ENCODE results near the gene DLG1.
"Not testable (repeated sequence)": the region's sequence is repeated elsewhere in the genome, so short reads cannot be mapped to it uniquely, and the experiment has no call there.

DLG1 gene

DNA sequence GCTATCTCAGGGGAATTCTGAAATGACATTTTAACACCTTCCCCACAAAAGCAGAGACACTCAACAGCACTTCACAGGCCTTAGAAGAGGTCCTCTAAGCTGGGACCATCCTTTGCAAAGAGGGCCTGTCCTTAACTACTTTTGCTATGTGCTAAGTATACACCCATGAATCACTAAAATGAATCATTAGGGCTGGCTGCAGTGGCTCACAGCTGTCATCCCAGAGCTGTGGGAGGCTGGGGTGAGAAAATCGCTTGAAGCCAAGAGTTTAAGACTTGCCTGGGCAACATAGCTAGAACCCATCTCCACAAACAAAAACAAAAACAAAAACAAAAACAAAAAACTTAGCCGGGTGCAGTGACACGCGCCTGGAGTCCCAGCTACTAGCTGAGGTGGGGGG, 214.9 kb downstream of the DLG1 start:
- Histone ChIP-seq H3K9me3 (ENCODE audit: control insufficient read depth, insufficient read depth, low read length) (no peaks in the 10 kb centered on the region), H3K27ac (ENCODE audit: low read length) (no peak overlapping the region), H3K27me3 (ENCODE audit: control insufficient read depth, insufficient read depth, low read length) (no peaks in the 10 kb centered on the region), H3K4me1 (ENCODE audit: control insufficient read depth, insufficient read depth, low read length) (no peaks in the 10 kb centered on the region), H3K4me3 (ENCODE audit: low read length) (no peak overlapping the region), H3K36me3 (ENCODE audit: control insufficient read depth, insufficient read depth, low read length) (no peaks in the 10 kb centered on the region; the same call in 1 of the 2 replicates)
- WGBS (ENCODE audit: insufficient coverage, insufficient read length), result no CpG with 5 or more reads among the region's 4 CpGs
- DNase-seq (ENCODE audit: low read depth, low spot score), result no peak

DNA sequence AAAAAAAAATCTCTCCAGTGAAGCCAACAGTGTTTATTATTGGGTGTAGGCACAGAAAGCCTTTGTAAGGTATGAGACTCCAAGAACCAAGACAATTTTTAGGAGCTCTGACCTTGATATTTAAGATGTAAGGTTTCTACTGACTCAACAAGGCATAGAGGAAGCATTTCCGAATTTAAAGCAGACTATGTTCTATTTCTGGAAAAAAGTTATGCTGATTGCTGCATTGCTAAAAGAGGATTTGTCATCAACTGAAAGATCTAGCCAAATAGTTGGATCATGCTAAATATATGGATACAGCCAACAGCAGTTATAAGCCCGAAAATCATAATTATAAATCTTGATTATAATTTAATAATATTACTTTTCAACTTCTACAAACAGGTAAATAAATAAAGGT, 215.5 kb downstream of the DLG1 start:
- H3K4me3 ChIP-seq (ENCODE audit: low read length), result no peak overlapping the region
- no peaks in the 10 kb centered on the region; the same call in 1 of the 2 replicates for H3K36me3 ChIP-seq (ENCODE audit: control insufficient read depth, insufficient read depth, low read length)
- DNase-seq (ENCODE audit: low read depth, low spot score), result no peak
- WGBS (ENCODE audit: insufficient coverage, insufficient read length), result no CpG with 5 or more reads among the region's 2 CpGs
- no peaks in the 10 kb centered on the region for H3K9me3 ChIP-seq (ENCODE audit: control insufficient read depth, insufficient read depth, low read length)
- H3K27ac ChIP-seq (ENCODE audit: low read length), result no peak overlapping the region
- no peaks in the 10 kb centered on the region for H3K27me3 ChIP-seq (ENCODE audit: control insufficient read depth, insufficient read depth, low read length)
- H3K4me1 ChIP-seq (ENCODE audit: control insufficient read depth, insufficient read depth, low read length), result no peaks in the 10 kb centered on the region

DNA sequence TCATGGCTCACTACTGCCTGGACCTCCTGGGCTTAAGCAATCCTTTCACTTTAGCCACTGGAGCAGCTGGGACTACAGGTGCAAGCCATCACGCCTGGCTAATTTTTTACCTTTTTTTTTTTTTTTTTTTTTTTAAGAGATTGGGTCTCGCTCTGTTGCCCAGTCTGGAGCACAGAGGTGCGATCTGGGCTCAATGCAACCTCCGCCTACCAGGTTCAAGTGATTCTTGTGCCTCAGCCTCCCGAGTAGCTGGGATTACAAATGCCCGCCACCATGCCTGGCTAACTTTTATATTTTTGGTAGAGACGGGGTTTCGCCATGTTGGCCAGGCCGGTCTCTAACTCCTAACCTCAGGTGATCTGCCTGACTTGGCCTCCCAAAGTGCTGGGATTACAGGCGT, 218.1 kb downstream of the DLG1 start:
- no peaks in the 10 kb centered on the region for H3K4me1 ChIP-seq (ENCODE audit: control insufficient read depth, insufficient read depth, low read length)
- no peak for DNase-seq (ENCODE audit: low read depth, low spot score)
- WGBS (ENCODE audit: insufficient coverage, insufficient read length), result no CpG with 5 or more reads among the region's 10 CpGs
- H3K9me3 ChIP-seq (ENCODE audit: control insufficient read depth, insufficient read depth, low read length), result no peaks in the 10 kb centered on the region
- no peak overlapping the region for H3K27ac ChIP-seq (ENCODE audit: low read length)
- no peaks in the 10 kb centered on the region for H3K27me3 ChIP-seq (ENCODE audit: control insufficient read depth, insufficient read depth, low read length)
- H3K36me3 ChIP-seq (ENCODE audit: control insufficient read depth, insufficient read depth, low read length), result no peaks in the 10 kb centered on the region; the same call in 1 of the 2 replicates
- no peak overlapping the region for H3K4me3 ChIP-seq (ENCODE audit: low read length)

DNA sequence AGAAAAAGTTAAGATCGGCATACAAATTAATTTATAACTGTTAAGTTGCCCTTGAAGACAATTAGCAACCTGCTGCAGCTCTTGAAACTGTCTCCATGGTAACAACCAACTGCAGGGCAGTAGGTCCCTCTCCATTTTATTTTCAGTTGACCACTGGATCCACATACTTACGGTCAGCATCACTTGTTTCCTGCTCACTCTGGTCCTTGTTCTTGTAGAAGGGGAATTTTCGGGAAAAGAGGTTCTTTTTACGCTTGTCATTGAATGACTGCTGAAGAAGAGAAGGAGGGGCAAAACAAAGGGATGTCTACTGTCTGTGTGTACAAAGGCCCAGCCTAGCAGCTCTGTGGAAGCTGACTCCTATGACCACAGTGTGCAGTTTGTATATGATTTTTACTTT, 222.0 kb downstream of the DLG1 start:
- H3K27me3 ChIP-seq (ENCODE audit: control insufficient read depth, insufficient read depth, low read length), result no peaks in the 10 kb centered on the region
- WGBS (ENCODE audit: insufficient coverage, insufficient read length), result no CpG with 5 or more reads among the region's 4 CpGs
- H3K4me1 ChIP-seq (ENCODE audit: control insufficient read depth, insufficient read depth, low read length), result no peaks in the 10 kb centered on the region
- H3K4me3 ChIP-seq (ENCODE audit: low read length), result no peak overlapping the region
- no peak for DNase-seq (ENCODE audit: low read depth, low spot score)
- H3K36me3 ChIP-seq (ENCODE audit: control insufficient read depth, insufficient read depth, low read length), result no peaks in the 10 kb centered on the region
- no peaks in the 10 kb centered on the region for H3K9me3 ChIP-seq (ENCODE audit: control insufficient read depth, insufficient read depth, low read length)
- H3K27ac ChIP-seq (ENCODE audit: low read length), result no peak overlapping the region

DNA sequence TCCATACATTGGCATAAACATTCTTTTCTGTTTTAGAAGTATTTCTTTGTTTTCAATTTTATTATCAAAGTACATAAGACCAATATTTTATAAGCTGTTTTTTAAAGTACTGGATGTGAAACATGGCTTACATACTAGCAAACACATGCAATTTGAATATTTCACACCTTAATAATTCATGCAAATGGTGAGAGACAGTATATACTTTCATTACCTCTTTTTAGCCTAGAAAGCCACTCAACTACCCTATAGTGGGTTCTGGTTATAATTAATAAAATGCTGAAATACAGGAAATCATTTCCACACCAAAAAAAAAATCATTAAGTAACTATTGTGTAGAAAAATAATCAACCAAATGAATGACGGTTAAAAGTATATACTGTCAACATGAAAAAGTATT, 230.3 kb downstream of the DLG1 start:
- no peaks in the 10 kb centered on the region for H3K4me1 ChIP-seq (ENCODE audit: control insufficient read depth, insufficient read depth, low read length)
- no peaks in the 10 kb centered on the region for H3K36me3 ChIP-seq (ENCODE audit: control insufficient read depth, insufficient read depth, low read length)
- H3K4me3 ChIP-seq (ENCODE audit: low read length), result no peak overlapping the region
- H3K9me3 ChIP-seq (ENCODE audit: control insufficient read depth, insufficient read depth, low read length), result no peaks in the 10 kb centered on the region
- no peak overlapping the region for H3K27ac ChIP-seq (ENCODE audit: low read length)
- WGBS (ENCODE audit: insufficient coverage, insufficient read length), result no CpG with 5 or more reads among the region's 1 CpG
- DNase-seq (ENCODE audit: low read depth, low spot score), result no peak
- no peaks in the 10 kb centered on the region for H3K27me3 ChIP-seq (ENCODE audit: control insufficient read depth, insufficient read depth, low read length)

DNA sequence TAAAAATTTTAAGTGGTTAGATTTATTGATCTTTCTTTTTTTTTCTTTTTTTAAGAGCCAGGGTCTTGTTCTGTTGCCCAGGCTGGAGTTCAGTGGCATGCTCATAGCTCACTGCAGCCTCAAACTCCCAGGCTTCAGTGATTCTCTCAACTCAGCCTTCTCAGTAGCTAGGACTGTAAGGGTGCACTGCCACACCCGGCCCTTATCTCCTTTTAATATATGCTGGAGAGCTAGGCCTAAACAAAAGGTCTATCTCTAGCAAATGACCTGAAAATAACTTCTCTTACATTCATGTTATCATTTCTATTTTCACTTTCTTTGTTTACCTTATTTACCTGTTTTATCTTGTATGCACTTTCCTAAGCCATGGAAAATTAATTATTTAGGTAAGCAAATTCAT, 233.6 kb downstream of the DLG1 start:
- H3K9me3 ChIP-seq (ENCODE audit: control insufficient read depth, insufficient read depth, low read length), result no peaks in the 10 kb centered on the region
- DNase-seq (ENCODE audit: low read depth, low spot score), result no peak
- no peaks in the 10 kb centered on the region for H3K27me3 ChIP-seq (ENCODE audit: control insufficient read depth, insufficient read depth, low read length)
- no peak overlapping the region for H3K27ac ChIP-seq (ENCODE audit: low read length)
- WGBS (ENCODE audit: insufficient coverage, insufficient read length), result no CpG with 5 or more reads among the region's 1 CpG
- H3K4me3 ChIP-seq (ENCODE audit: low read length), result no peak overlapping the region
- no peaks in the 10 kb centered on the region for H3K36me3 ChIP-seq (ENCODE audit: control insufficient read depth, insufficient read depth, low read length)
- H3K4me1 ChIP-seq (ENCODE audit: control insufficient read depth, insufficient read depth, low read length), result no peaks in the 10 kb centered on the region

DNA sequence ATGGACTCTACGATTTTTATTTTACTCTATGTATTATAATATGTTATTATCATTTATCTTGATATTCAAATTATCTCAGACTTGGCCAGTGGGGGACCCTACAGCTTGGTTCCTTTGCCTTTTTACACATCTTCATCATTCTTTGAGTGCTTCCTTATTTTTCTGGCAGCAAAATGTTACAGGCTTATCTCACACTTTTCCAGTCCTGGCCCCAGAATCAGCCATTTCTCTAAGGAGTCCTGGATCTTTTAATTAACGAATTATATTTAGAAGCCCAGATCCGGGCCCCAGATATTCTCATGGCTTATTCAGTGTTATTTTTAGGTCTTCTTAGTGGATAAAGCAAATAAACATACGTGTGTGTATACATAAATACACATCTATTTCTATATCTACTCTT, 236.0 kb downstream of the DLG1 start:
- WGBS (ENCODE audit: insufficient coverage, insufficient read length), result no CpG with 5 or more reads among the region's 4 CpGs
- no peaks in the 10 kb centered on the region for H3K36me3 ChIP-seq (ENCODE audit: control insufficient read depth, insufficient read depth, low read length)

DNA sequence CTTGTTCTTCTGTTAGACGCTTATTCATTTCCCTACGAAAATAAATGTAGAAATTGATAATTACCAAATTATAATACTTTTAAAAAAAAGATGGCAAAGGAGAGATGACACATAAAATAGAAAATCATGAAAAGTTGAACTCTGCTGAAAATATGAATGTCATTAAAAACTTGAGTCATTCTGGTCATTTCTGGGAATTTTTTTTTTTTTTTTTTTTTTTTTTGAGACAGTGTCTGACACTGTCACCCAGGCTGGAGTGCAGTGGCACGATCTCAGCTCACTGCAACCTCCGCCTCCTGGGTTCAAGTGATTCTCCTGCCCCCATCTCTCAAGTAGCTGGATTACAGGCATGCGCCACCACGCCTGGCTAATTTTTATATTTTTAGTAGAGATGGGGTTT, 246.8 kb downstream of the DLG1 start:
- H3K27me3 ChIP-seq (ENCODE audit: control insufficient read depth, insufficient read depth, low read length); H3K4me1 ChIP-seq (ENCODE audit: control insufficient read depth, insufficient read depth, low read length); H3K4me3 ChIP-seq (ENCODE audit: low read length); H3K27ac ChIP-seq (ENCODE audit: low read length); H3K9me3 ChIP-seq (ENCODE audit: control insufficient read depth, insufficient read depth, low read length); H3K36me3 ChIP-seq (ENCODE audit: control insufficient read depth, insufficient read depth, low read length); DNase-seq (ENCODE audit: low read depth, low spot score): not testable (repeated sequence)
- WGBS (ENCODE audit: insufficient coverage, insufficient read length), result no CpG with 5 or more reads among the region's 6 CpGs

More for the DNA sequence above, 236.0 kb downstream of the DLG1 start:
- Histone ChIP-seq H3K4me3 (ENCODE audit: low read length) (no peak overlapping the region), H3K27me3 (ENCODE audit: control insufficient read depth, insufficient read depth, low read length) (no peaks in the 10 kb centered on the region), H3K27ac (ENCODE audit: low read length) (no peak overlapping the region), H3K9me3 (ENCODE audit: control insufficient read depth, insufficient read depth, low read length) (no peaks in the 10 kb centered on the region), H3K4me1 (ENCODE audit: control insufficient read depth, insufficient read depth, low read length) (no peaks in the 10 kb centered on the region)
- DNase-seq (ENCODE audit: low read depth, low spot score), result no peak

DNA sequence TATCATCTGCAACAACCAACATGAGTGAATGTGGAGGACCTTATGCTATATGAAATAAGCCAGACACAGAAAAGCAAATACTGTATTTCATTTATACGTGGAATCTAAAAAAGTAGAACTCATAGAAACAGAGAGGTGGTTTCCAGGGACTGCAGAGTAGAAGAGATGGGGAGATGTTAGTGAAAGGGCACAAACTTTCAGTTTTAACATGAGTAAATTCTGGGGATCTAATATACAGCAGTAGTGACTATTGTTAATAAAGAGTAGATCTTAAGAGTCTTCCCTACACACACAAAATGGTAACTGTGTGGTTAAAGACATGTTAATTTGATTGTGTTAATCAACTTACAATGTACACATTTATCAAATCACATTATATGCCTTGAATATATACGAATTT, 247.9 kb downstream of the DLG1 start:
- H3K27me3 ChIP-seq (ENCODE audit: control insufficient read depth, insufficient read depth, low read length), result no peaks in the 10 kb centered on the region
- WGBS (ENCODE audit: insufficient coverage, insufficient read length), result no CpG with 5 or more reads among the region's 2 CpGs
- H3K36me3 ChIP-seq (ENCODE audit: control insufficient read depth, insufficient read depth, low read length), result no peaks in the 10 kb centered on the region; the same call in 1 of the 2 replicates
- no peaks in the 10 kb centered on the region for H3K9me3 ChIP-seq (ENCODE audit: control insufficient read depth, insufficient read depth, low read length)
- H3K4me1 ChIP-seq (ENCODE audit: control insufficient read depth, insufficient read depth, low read length), result no peaks in the 10 kb centered on the region
- no peak overlapping the region for H3K27ac ChIP-seq (ENCODE audit: low read length)
- no peak for DNase-seq (ENCODE audit: low read depth, low spot score)
- no peak overlapping the region for H3K4me3 ChIP-seq (ENCODE audit: low read length)

DNA sequence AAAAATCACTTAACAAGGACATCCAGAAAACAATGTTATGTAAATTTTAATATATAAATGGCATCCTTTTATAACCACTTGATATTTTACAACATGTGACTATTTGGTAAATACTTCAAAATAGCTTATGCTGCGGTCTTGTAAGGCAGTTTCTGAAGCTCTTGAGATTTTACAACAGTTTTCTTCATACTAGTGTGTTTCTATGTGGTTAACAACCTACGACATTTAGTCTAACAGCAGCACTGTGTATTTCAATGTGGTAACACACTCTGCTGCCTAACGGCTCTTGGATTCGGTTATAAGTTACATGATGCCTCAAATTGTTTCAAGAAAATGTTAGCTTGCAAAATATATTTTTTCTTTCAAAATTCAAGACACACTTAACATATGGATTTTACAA, 255.9 kb downstream of the DLG1 start:
- WGBS (ENCODE audit: insufficient coverage, insufficient read length), result no CpG with 5 or more reads among the region's 4 CpGs
- H3K4me3 ChIP-seq (ENCODE audit: low read length), result no peak overlapping the region
- H3K36me3 ChIP-seq (ENCODE audit: control insufficient read depth, insufficient read depth, low read length), result no peaks in the 10 kb centered on the region
- H3K27me3 ChIP-seq (ENCODE audit: control insufficient read depth, insufficient read depth, low read length), result no peaks in the 10 kb centered on the region
- no peak overlapping the region for H3K27ac ChIP-seq (ENCODE audit: low read length)
- H3K9me3 ChIP-seq (ENCODE audit: control insufficient read depth, insufficient read depth, low read length), result no peaks in the 10 kb centered on the region
- H3K4me1 ChIP-seq (ENCODE audit: control insufficient read depth, insufficient read depth, low read length), result no peaks in the 10 kb centered on the region
- no peak for DNase-seq (ENCODE audit: low read depth, low spot score)

DNA sequence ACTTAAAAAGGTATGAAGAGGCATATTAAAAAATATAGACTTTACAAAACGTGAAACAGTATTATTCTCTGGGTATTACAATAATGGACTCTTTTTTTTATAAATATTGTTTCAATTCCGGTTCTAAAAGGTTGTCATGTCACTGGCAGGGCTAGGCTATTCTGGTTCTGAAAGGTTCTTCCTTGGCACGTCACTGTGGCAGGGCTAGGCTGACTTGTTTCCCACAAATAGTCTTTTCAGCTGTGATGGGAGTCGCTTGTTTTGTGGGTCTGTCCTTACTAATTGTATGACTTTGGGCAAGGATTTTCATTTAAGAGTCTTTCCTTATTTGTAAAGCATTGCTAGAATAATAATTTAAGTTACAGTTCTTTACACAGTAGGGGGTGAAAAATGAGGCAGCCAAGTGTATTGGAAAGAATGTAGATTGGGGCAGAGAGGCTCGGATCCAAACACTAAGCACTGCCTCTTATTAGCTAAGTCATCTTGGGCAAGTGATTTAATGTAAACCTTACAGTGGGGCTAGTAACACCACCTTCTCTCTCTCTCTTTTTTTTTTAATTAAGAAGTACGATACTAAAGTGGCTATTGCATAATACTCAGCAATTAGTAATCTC, 256.4 kb downstream of the DLG1 start:
- Histone ChIP-seq H3K9me3 (ENCODE audit: control insufficient read depth, insufficient read depth, low read length) (no peaks in the 10 kb centered on the region), H3K27ac (ENCODE audit: low read length) (no peak overlapping the region), H3K4me3 (ENCODE audit: low read length) (no peak overlapping the region), H3K36me3 (ENCODE audit: control insufficient read depth, insufficient read depth, low read length) (no peaks in the 10 kb centered on the region), H3K4me1 (ENCODE audit: control insufficient read depth, insufficient read depth, low read length) (no peaks in the 10 kb centered on the region), H3K27me3 (ENCODE audit: control insufficient read depth, insufficient read depth, low read length) (no peaks in the 10 kb centered on the region)
- DNase-seq (ENCODE audit: low read depth, low spot score), result no peak
- WGBS (ENCODE audit: insufficient coverage, insufficient read length), result no CpG with 5 or more reads among the region's 6 CpGs
